GM12878 (cell line): ENCODE data around the gene MYT1. TPM values are rescaled to one million over a fixed set of nuclear protein-coding genes. Genes with fewer than 3 reads are reported as not detected.

ENCODE experiments used
- ATAC-seq: fragments of 200-7000 bp; cut with Tn5 transposase; 3 replicates; pipeline ENCODE4 v1.9.1; 2020; ENCODE audit warnings: mild to moderate bottlenecking, moderate library complexity
- BruUV-seq: library from RNA; stranded (reverse); fragments of 400-500 nt; replicated peaks from 2 replicates; lab custom pipeline; 2021; lab: Mats Ljungman, UMichigan
- CTCF ChIA-PET: fragments of 300-600 bp; sonication (Branson Sonifier 250); formaldehyde crosslinking; extraction: SDS; loops from one replicate; lab custom pipeline; 2021; ENCODE audit warnings: inconsistent platforms; lab: Yijun Ruan, JAX
- POLR2A ChIA-PET: fragments of 350-600 bp; formaldehyde crosslinking; extraction: SDS; loops from one replicate; lab custom pipeline; 2021; ENCODE audit warnings: inconsistent platforms; lab: Charles Lee
- RAD21 ChIA-PET: fragments of 300-600 bp; sonication (Branson Sonifier 250); formaldehyde crosslinking; loops from one replicate; lab custom pipeline; 2023; ENCODE audit warnings: antibody characterized with exemption; ENCODE audit not compliant: unreplicated experiment; lab: Charles Lee
- SMC1A ChIA-PET: fragments of 300-600 bp; sonication (Branson Sonifier 250); formaldehyde crosslinking; loops from one replicate; lab custom pipeline; 2023; ENCODE audit not compliant: unreplicated experiment, uncharacterized antibody; lab: Charles Lee
- DNase-seq: peaks from one replicate; pipeline ENCODE4 v3.0.0-alpha.2; 2011; ENCODE audit warnings: low read depth, low spot score
- FAIRE-seq: peaks from 3 replicates; lab custom pipeline; 2011; peaks lifted over from hg19 to GRCh38; lab: Jason Lieb, UNC
- H2AFZ ChIP-seq: 2 replicates; pipeline ENCODE4 v1.6.0; 2011; ENCODE audit warnings: low read depth, low read length, control low read depth; ENCODE audit not compliant: control insufficient read depth
- H3K27ac ChIP-seq: 2 replicates; pipeline ENCODE4 v1.5.1; 2011; ENCODE audit warnings: control low read depth; ENCODE audit not compliant: control insufficient read depth, insufficient read depth
- H3K27me3 ChIP-seq, 2 experiments: replicated peaks in 1 of 2; 2 replicates each; pipeline versions ENCODE4 v1.6.0 to v1.6.1; 2011; ENCODE audit warnings: low read length in 1 of 2; ENCODE audit not compliant: control insufficient read depth in 2 of 2, insufficient read depth in 2 of 2
- H3K36me3 ChIP-seq, 2 experiments: 2 replicates each; pipeline ENCODE4 v1.5.1; 2011; ENCODE audit warnings: low read length in 1 of 2; ENCODE audit not compliant: control insufficient read depth in 2 of 2, insufficient read depth in 2 of 2
- H3K4me1 ChIP-seq: 2 replicates; pipeline ENCODE4 v1.6.1; 2011; ENCODE audit warnings: mild to moderate bottlenecking, low read length, moderate library complexity, mixed read lengths; ENCODE audit not compliant: control insufficient read depth, insufficient read depth
- H3K4me2 ChIP-seq: 2 replicates; pipeline ENCODE4 v1.6.0; 2011; ENCODE audit warnings: control low read depth; ENCODE audit not compliant: control insufficient read depth, insufficient read depth
- H3K4me3 ChIP-seq: fragments of 200-600 bp; sonication (generic); 2 replicates; pipeline ENCODE4 v1.5.1; 2016
- H3K79me2 ChIP-seq: 2 replicates; pipeline ENCODE4 v1.6.0; 2011; ENCODE audit warnings: low read length; ENCODE audit not compliant: control insufficient read depth, insufficient read depth
- H3K9ac ChIP-seq: 2 replicates; pipeline ENCODE4 v1.8.0; 2011; ENCODE audit warnings: low read length, control low read depth, mixed read lengths; ENCODE audit not compliant: control insufficient read depth, insufficient read depth
- H3K9me3 ChIP-seq: replicated peaks from 3 replicates; pipeline ENCODE4 v1.5.1; 2011; ENCODE audit warnings: mild to moderate bottlenecking, low read length; ENCODE audit not compliant: control insufficient read depth, insufficient read depth
- H4K20me1 ChIP-seq: 2 replicates; pipeline ENCODE4 v1.6.0; 2011; ENCODE audit not compliant: control insufficient read depth, insufficient read depth
- BRCA1 ChIP-seq: IDR thresholded peaks from 2 replicates; pipeline ENCODE4 v1.6.1; 2011; ENCODE audit warnings: low read depth, low read length, improper control_type of control experiment
- CHD1 ChIP-seq: IDR thresholded peaks from 2 replicates; pipeline ENCODE4 v1.6.1; 2012; ENCODE audit warnings: low read depth, low read length, improper control_type of control experiment
- IKZF1 ChIP-seq: fragments of 450-650 bp; conservative IDR thresholded peaks from 2 replicates; pipeline ENCODE4 v1.6.1; 2017; ENCODE audit warnings: antibody characterized with exemption, mild to moderate bottlenecking
- IRF4 ChIP-seq: IDR thresholded peaks from 2 replicates; pipeline ENCODE4 v1.6.1; 2011; ENCODE audit warnings: low read depth, low read length
- RELB ChIP-seq: fragments of 450-650 bp; IDR thresholded peaks from 2 replicates; pipeline ENCODE4 v1.6.1; 2017; ENCODE audit warnings: low read depth, mild to moderate bottlenecking, moderate library complexity
- RUNX3 ChIP-seq: IDR thresholded peaks from 2 replicates; pipeline ENCODE4 v1.6.1; 2012; ENCODE audit warnings: low read length, inconsistent platforms
- SMARCA5 ChIP-seq: fragments of 450-650 bp; IDR thresholded peaks from 2 replicates; pipeline ENCODE4 v1.6.1; 2017; ENCODE audit warnings: mild to moderate bottlenecking
- ZSCAN29 ChIP-seq: fragments of 450-650 bp; IDR thresholded peaks from 2 replicates; pipeline ENCODE4 v1.6.1; 2017; ENCODE audit warnings: mild to moderate bottlenecking, moderate library complexity
- WGBS: methylation state at CpG from one replicate; pipeline ENCODE4 v1.1.6; 2016; ENCODE audit warnings: low lambda C conversion rate; ENCODE audit not compliant: insufficient replicate concordance, insufficient coverage; ENCODE audit errors: missing lambda C conversion rate; 5-methylcytosine and 5-hydroxymethylcytosine counted together
- in situ Hi-C: fragments of 300-500 bp; cut with MboI; formaldehyde crosslinking; loops from 9 replicates; pipeline ENCODE4 v1.14.3; 2018; ENCODE audit warnings: mixed read lengths
- intact Hi-C: fragments of 100-400 bp; cut with micrococcal nuclease; formaldehyde crosslinking; loops from one replicate; pipeline ENCODE4 v1.14.2; 2022; ENCODE audit not compliant: unreplicated experiment
- polyA plus RNA-seq, 11 experiments: library from polyadenylated mRNA; depleted of rRNA in 4 of 11; unstranded in 6 of 11; stranded (reverse) in 5 of 11; fragments of >200 nt; fragmentation: Nextera tagmentation in 4 of 11; fragmentation: Illumina TruSeq in 1 of 11; extraction: Ambion mirVana in 4 of 11; extraction: Trizol in 1 of 11; gene quantifications; 1 replicate in 1 of 11; 2 replicates in 10 of 11; pipeline versions ENCODE4 v1.2.1 to v1.2.3, GENCODE V29; 2011 to 2016; ENCODE audit warnings: inconsistent platforms in 2 of 11, missing spikeins in 2 of 11, low read depth in 1 of 11
- total RNA-seq, 4 experiments: library from RNA; depleted of rRNA in 3 of 4; stranded (reverse); fragments of >200 nt in 3 of 4; fragmentation: Illumina TruSeq in 1 of 4; extraction: Trizol in 1 of 4; gene quantifications; 2 replicates each; pipeline versions ENCODE4 v1.2.1 to v1.2.3, GENCODE V29; 2013 to 2021

The MYT1 gene
- total and polyA plus RNA-seq, 10 of the 15 experiments (the other 5 are each of a cell fraction or from before 2014, with no cell fraction given): 0.01 to 0.10 TPM; not detected in 8

GRCh38 chr20:64253000-64253383 lies 88.7 kb downstream of the MYT1 start:
- ATAC-seq (no peak), FAIRE-seq (no peak), DNase-seq (no peak)
- ChIA-PET CTCF (interaction anchor here (0.8 to 9.3 kb wide), 6 partner anchors 10 to 169 kb away, joined by 3 to 99 read pairs (median 4); partner anchors contain the start of gene LKAAEAR1), RAD21 (interaction anchor here (1.1 to 1.2 kb wide), 2 partner anchors 30 to 33 kb away, joined by 5 to 7 read pairs; no protein-coding TSS in a partner anchor), POLR2A (interaction anchor here (2.5 kb wide), 1 partner anchor 10 kb away, joined by 11 read pairs; no protein-coding TSS in a partner anchor), SMC1A (interaction anchor here (0.8 to 1.2 kb wide), 2 partner anchors 30 to 76 kb away, joined by 3 to 4 read pairs; no protein-coding TSS in a partner anchor)
- Histone ChIP-seq H4K20me1 (no peaks in the 10 kb centered on the region), H3K27ac (no peak overlapping the region), H3K4me1 (peaks cover 19% of the 10 kb centered on the region), H3K4me2 (peak overlapping the region; percentile 7; the same call in 1 of the 2 replicates), H3K9me3 (no peaks in the 10 kb centered on the region), H3K27me3 (peaks cover 0 to 3% of the 10 kb centered on the region in 2 experiments; a peak in 1 of 4 replicates), H2AFZ (peak overlapping the region; percentile 86), H3K9ac (no peak overlapping the region), H3K36me3 (no peaks in the 10 kb centered on the region), H3K79me2 (peaks cover 12% of the 10 kb centered on the region), H3K4me3 (no peak overlapping the region)
- WGBS: 92% methylated on average over 4 of the region's 4 CpGs
- intact Hi-C loops: no loop called here
- in situ Hi-C loops: no loop called here
- TF ChIP-seq RELB (no peak), BRCA1 (no peak), IKZF1 (peak; percentile 18; the same call in 1 of the 2 replicates), CHD1 (no peak)
- no TSS peak for BruUV-seq

GRCh38 chr20:64253443-64253842 lies 89.2 kb downstream of the MYT1 start:
- ChIA-PET CTCF (interaction anchor here (1.8 to 9.3 kb wide), 3 partner anchors 14 to 31 kb away, joined by 6 to 99 read pairs (median 9); no protein-coding TSS in a partner anchor), SMC1A (interaction anchor here (1.2 kb wide), 1 partner anchor 30 kb away, joined by 4 read pairs; no protein-coding TSS in a partner anchor), RAD21 (no interaction called here), POLR2A (interaction anchor here (2.5 kb wide), 1 partner anchor 11 kb away, joined by 11 read pairs; no protein-coding TSS in a partner anchor)
- no TSS peak for BruUV-seq
- TF ChIP-seq IRF4 (no peak), RUNX3 (no peak), ZSCAN29 (no peak), SMARCA5 (no peak)
- no peak overlapping the region for H2AFZ ChIP-seq
- no peak for DNase-seq
- no peak for FAIRE-seq
- H3K9me3 ChIP-seq: no peaks in the 10 kb centered on the region
- no peaks in the 10 kb centered on the region for H3K36me3 ChIP-seq
- peaks cover 0 to 1% of the 10 kb centered on the region in 2 experiments; a peak in 1 of 4 replicates for H3K27me3 ChIP-seq
- H3K27ac ChIP-seq: no peak overlapping the region
- H3K4me1 ChIP-seq: peaks cover 19% of the 10 kb centered on the region
- no peak for ATAC-seq
- no peak overlapping the region for H3K4me2 ChIP-seq
- H3K4me3 ChIP-seq: no peak overlapping the region
- no peak overlapping the region for H3K9ac ChIP-seq
- in situ Hi-C loops (no loop called here), intact Hi-C loops (no loop called here)
- WGBS: 100% methylated on average over 4 of the region's 4 CpGs
- no peaks in the 10 kb centered on the region for H4K20me1 ChIP-seq
- H3K79me2 ChIP-seq: peaks cover 12% of the 10 kb centered on the region
